ENCODE data around the gene YWHAE.

Gene YWHAE

GRCh38 chr17:1325766-1326165 is 74.3 kb downstream of the YWHAE start:
- H3K4me3 ChIP-seq (ENCODE audit: low read length) = no peak overlapping the region
- DNase-seq (ENCODE audit: low read depth) = no peak
- TF ChIP-seq CTCF (conservative IDR thresholded peaks at IDR 0.05; ENCODE audit: low read length) = no peak

DNA sequence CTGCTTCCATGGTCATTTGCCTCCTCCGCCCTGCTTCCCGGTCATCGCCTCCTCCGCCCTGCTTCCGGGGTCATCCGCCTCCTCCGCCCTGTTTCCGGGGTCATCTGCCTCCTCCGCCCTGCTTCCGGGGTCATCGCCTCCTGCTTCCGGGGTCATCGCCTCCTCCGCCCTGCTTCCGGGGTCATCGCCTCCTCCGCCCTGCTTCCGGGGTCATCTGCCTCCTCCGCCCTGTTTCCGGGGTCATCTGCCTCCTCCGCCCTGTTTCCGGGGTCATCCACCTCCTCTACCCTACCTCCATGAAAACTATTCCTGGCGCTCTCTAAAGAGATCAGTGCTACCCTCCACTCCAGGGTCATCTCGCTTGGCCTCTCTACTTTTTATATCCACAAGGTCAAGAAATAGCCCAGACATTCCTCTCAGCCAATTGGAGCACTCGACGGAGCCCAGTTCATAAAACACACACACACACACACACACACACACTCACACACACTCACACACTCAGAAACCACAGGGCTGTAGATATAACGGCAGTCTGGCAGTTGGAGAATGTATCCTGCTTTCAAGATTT is 75.7 kb downstream of the YWHAE start:
- DNase-seq (ENCODE audit: low read depth) = no peak
- no peak overlapping the region for H3K4me3 ChIP-seq (ENCODE audit: low read length)
- TF ChIP-seq CTCF (conservative IDR thresholded peaks at IDR 0.05; ENCODE audit: low read length) = no peak

GRCh38 chr17:1323336-1323735 is 76.7 kb downstream of the YWHAE start:
- TF ChIP-seq CTCF (conservative IDR thresholded peaks at IDR 0.05; ENCODE audit: low read length) = no peak
- DNase-seq (ENCODE audit: low read depth) = no peak
- H3K4me3 ChIP-seq (ENCODE audit: low read length) = no peak overlapping the region

- no peak for DNase-seq (ENCODE audit: low read depth)
- no peak overlapping the region for H3K4me3 ChIP-seq (ENCODE audit: low read length)
- no peak for TF ChIP-seq CTCF (conservative IDR thresholded peaks at IDR 0.05; ENCODE audit: low read length)
Measured at GRCh38 chr17:1322480-1322879, 77.5 kb downstream of the YWHAE start.

DNA sequence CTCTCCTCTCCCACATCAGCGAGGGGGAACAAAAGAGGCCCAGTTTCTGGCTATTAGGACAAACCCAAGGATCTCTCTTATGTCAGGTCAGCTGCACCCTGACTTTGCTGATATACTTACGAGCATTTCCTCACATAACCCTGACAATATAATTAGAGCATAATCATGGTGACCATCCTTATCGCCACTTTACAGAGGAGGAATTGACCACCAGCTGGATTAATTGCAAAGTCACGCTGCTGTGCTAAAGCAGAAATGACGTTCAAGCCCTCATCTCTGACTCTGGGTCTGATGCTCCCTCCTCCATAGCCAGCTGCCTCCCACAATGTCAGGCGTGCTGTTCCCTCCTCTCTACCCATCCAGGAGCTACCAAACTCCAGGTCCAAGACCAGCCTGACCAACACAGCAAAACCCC is 78.0 kb downstream of the YWHAE start:
- H3K4me3 ChIP-seq (ENCODE audit: low read length) = no peak overlapping the region
- DNase-seq (ENCODE audit: low read depth) = no peak
- no peak for TF ChIP-seq CTCF (conservative IDR thresholded peaks at IDR 0.05; ENCODE audit: low read length)

DNA sequence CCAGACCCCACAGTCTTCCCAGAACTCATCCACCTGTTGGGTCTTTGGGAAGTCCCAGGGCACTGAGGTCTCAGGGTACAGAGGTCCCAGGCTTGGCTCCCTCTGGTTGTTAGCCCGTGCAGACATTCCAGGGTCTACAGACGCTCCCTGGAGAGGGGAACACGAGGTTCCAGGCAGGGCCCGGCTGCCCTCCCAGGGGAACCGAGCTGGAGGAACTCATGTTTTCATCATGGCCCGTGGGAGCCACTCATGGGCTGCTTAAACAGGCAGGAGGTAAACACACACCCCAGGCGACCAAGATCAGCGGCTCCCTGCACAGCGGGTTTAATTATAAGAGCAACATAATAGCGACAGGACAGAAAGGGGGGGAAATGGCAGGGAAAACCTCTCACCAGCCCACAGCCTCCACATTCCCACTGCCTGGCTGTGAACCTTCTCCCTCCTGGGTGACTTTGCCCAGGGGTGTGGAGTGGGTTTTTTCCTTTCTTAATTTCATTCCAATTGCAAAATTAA is 84.1 kb downstream of the YWHAE start:
- DNase-seq (ENCODE audit: low read depth) = no peak
- H3K4me3 ChIP-seq (ENCODE audit: low read length) = no peak overlapping the region
- no peak for TF ChIP-seq CTCF (conservative IDR thresholded peaks at IDR 0.05; ENCODE audit: low read length)

- no peak for DNase-seq (ENCODE audit: low read depth)
- TF ChIP-seq CTCF (conservative IDR thresholded peaks at IDR 0.05; ENCODE audit: low read length) = no peak
- H3K4me3 ChIP-seq (ENCODE audit: low read length) = no peak overlapping the region
Measured at GRCh38 chr17:1315409-1315808, 84.6 kb downstream of the YWHAE start.

Data from AG10803 (cell line).